IMR-90 (cell line): ENCODE measurements around the gene PPAT. TPM values are rescaled to one million over a fixed set of nuclear protein-coding genes. Genes with fewer than 3 reads are reported as not detected.

ENCODE experiments used
- ATAC-seq: fragments of 200-7000 bp; cut with Tn5 transposase; 2 replicates; pipeline ENCODE4 v1.9.1; 2020; ENCODE audit warnings: low read depth, mild to moderate bottlenecking, moderate library complexity
- BruUV-seq: library from RNA; stranded (reverse); fragments of 400-500 nt; replicated peaks from 2 replicates; lab custom pipeline; 2021; lab: Mats Ljungman, UMichigan
- CTCF ChIA-PET: fragments of 300-600 bp; formaldehyde crosslinking; extraction: SDS; loops from one replicate; lab custom pipeline; 2021; ENCODE audit warnings: antibody characterized with exemption; lab: Yijun Ruan, JAX
- POLR2A ChIA-PET: fragments of 300-600 bp; sonication (Branson Sonifier 250); formaldehyde crosslinking; loops from one replicate; lab custom pipeline; 2022; ENCODE audit warnings: antibody characterized with exemption; ENCODE audit not compliant: unreplicated experiment; lab: Charles Lee
- DNase-seq: peaks from one replicate; pipeline ENCODE4 v3.0.0; 2013
- H2AFZ ChIP-seq: replicated peaks from 2 replicates; pipeline ENCODE3; 2013; ENCODE audit warnings: low read length, mild to moderate bottlenecking; ENCODE audit not compliant: poor library complexity
- H2AK5ac ChIP-seq: 2 replicates; pipeline ENCODE4 v1.6.1; 2013; ENCODE audit warnings: low read depth, low read length, inconsistent platforms
- H2AK9ac ChIP-seq: replicated peaks from 2 replicates; pipeline ENCODE3; 2013; ENCODE audit warnings: mild to moderate bottlenecking, low read depth, low read length, moderate library complexity; ENCODE audit not compliant: poor library complexity
- H2BK120ac ChIP-seq: 2 replicates; pipeline ENCODE4 v1.6.1; 2013; ENCODE audit warnings: low read depth, low read length, inconsistent platforms
- H2BK15ac ChIP-seq: 3 replicates; pipeline ENCODE4 v1.6.1; 2013; ENCODE audit warnings: low read depth, low read length, inconsistent platforms
- H2BK20ac ChIP-seq: 2 replicates; pipeline ENCODE4 v1.6.1; 2013; ENCODE audit warnings: low read depth, mild to moderate bottlenecking, inconsistent platforms, low read length, moderate library complexity
- H2BK5ac ChIP-seq: 2 replicates; pipeline ENCODE4 v1.6.1; 2013; ENCODE audit warnings: mild to moderate bottlenecking, low read depth, low read length, inconsistent platforms; ENCODE audit not compliant: poor library complexity, severe bottlenecking
- H3K14ac ChIP-seq: replicated peaks from 2 replicates; pipeline ENCODE4 v1.6.1; 2013; ENCODE audit warnings: low read depth, low read length, inconsistent platforms
- H3K18ac ChIP-seq: 2 replicates; pipeline ENCODE4 v1.6.1; 2013; ENCODE audit warnings: low read depth, low read length, control low read depth
- H3K23ac ChIP-seq: 2 replicates; pipeline ENCODE4 v1.6.1; 2013; ENCODE audit warnings: low read depth, low read length, inconsistent platforms
- H3K27ac ChIP-seq: 2 replicates; pipeline ENCODE4 v1.5.1; 2013; ENCODE audit warnings: mild to moderate bottlenecking, control low read depth, low read length; ENCODE audit not compliant: insufficient read depth
- H3K27me3 ChIP-seq: 2 replicates; pipeline ENCODE4 v1.6.1; 2013; ENCODE audit warnings: low read length; ENCODE audit not compliant: control insufficient read depth, insufficient read depth
- H3K36me3 ChIP-seq: 2 replicates; pipeline ENCODE4 v1.6.1; 2013; ENCODE audit warnings: low read length, mixed read lengths; ENCODE audit not compliant: control insufficient read depth, insufficient read depth
- H3K4ac ChIP-seq: 2 replicates; pipeline ENCODE4 v1.6.1; 2013; ENCODE audit warnings: low read depth, low read length, inconsistent platforms
- H3K4me1 ChIP-seq: 2 replicates; pipeline ENCODE4 v1.6.1; 2013; ENCODE audit warnings: low read length, mixed read lengths; ENCODE audit not compliant: control insufficient read depth, insufficient read depth
- H3K4me2 ChIP-seq: 2 replicates; pipeline ENCODE4 v1.6.1; 2013; ENCODE audit warnings: low read depth, mild to moderate bottlenecking, control low read depth, low read length, moderate library complexity
- H3K4me3 ChIP-seq: 2 replicates; pipeline ENCODE4 v1.5.1; 2013; ENCODE audit warnings: low read depth, mild to moderate bottlenecking, control low read depth, low read length, moderate library complexity; ENCODE audit not compliant: insufficient read depth
- H3K56ac ChIP-seq: 2 replicates; pipeline ENCODE4 v1.6.1; 2013; ENCODE audit warnings: low read length, inconsistent platforms; ENCODE audit not compliant: insufficient read depth; ENCODE audit errors: extremely low read depth
- H3K79me1 ChIP-seq, 2 experiments: 2 replicates each; pipeline ENCODE4 v1.6.1; 2013; ENCODE audit warnings: low read length in 2 of 2, inconsistent platforms in 1 of 2, low read depth in 1 of 2
- H3K9ac ChIP-seq: 2 replicates; pipeline ENCODE4 v1.6.1; 2013; ENCODE audit warnings: low read depth, low read length, control low read depth
- H3K9me1 ChIP-seq: 2 replicates; pipeline ENCODE4 v1.6.1; 2013; ENCODE audit warnings: low read length, inconsistent platforms; ENCODE audit not compliant: insufficient read depth
- H3K9me3 ChIP-seq: 2 replicates; pipeline ENCODE4 v1.6.1; 2013; ENCODE audit warnings: low read length; ENCODE audit not compliant: control insufficient read depth, insufficient read depth
- H4K20me1 ChIP-seq: 2 replicates; pipeline ENCODE4 v1.6.1; 2013; ENCODE audit warnings: low read length, inconsistent platforms; ENCODE audit not compliant: insufficient read depth
- H4K5ac ChIP-seq: 2 replicates; pipeline ENCODE4 v1.6.1; 2013; ENCODE audit warnings: mild to moderate bottlenecking, low read depth, low read length, control low read depth
- H4K8ac ChIP-seq, 2 experiments: 2 replicates each; pipeline ENCODE4 v1.6.1; 2013; ENCODE audit warnings: low read depth in 2 of 2, low read length in 2 of 2, control low read depth in 1 of 2, inconsistent platforms in 1 of 2
- H4K91ac ChIP-seq: 2 replicates; pipeline ENCODE4 v1.6.1; 2013; ENCODE audit warnings: low read depth, low read length, inconsistent platforms; ENCODE audit not compliant: insufficient read depth
- BHLHE40 ChIP-seq: fragments of 150-350 bp; IDR thresholded peaks from 2 replicates; pipeline ENCODE4 v1.6.1; 2016; ENCODE audit warnings: mild to moderate bottlenecking, low read depth, low read length
- CHD1 ChIP-seq: IDR thresholded peaks from 2 replicates; pipeline ENCODE4 v1.6.1; 2012; ENCODE audit warnings: low read depth, low read length, improper control_type of control experiment
- FOS ChIP-seq: fragments of 150-350 bp; IDR thresholded peaks from 2 replicates; pipeline ENCODE4 v1.6.1; 2016; ENCODE audit warnings: low read depth, low read length
- MAFK ChIP-seq: IDR thresholded peaks from 2 replicates; pipeline ENCODE4 v1.6.1; 2012; ENCODE audit warnings: low read depth, low read length, improper control_type of control experiment
- MAZ ChIP-seq: IDR thresholded peaks from 2 replicates; pipeline ENCODE4 v1.6.1; 2012; ENCODE audit warnings: low read depth, mild to moderate bottlenecking, low read length, improper control_type of control experiment, moderate library complexity, borderline replicate concordance
- MXI1 ChIP-seq: IDR thresholded peaks from 2 replicates; pipeline ENCODE4 v1.6.1; 2012; ENCODE audit warnings: low read depth, mild to moderate bottlenecking, low read length, moderate library complexity, borderline replicate concordance
- NFE2L2 ChIP-seq: fragments of 150-350 bp; IDR thresholded peaks from 2 replicates; pipeline ENCODE4 v1.6.1; 2016; ENCODE audit warnings: low read depth, mild to moderate bottlenecking, low read length
- POLR2A ChIP-seq: IDR thresholded peaks from 2 replicates; pipeline ENCODE4 v1.6.1; 2012; ENCODE audit warnings: mild to moderate bottlenecking, low read depth, low read length
- RAD21 ChIP-seq: IDR thresholded peaks from 2 replicates; pipeline ENCODE4 v1.6.1; 2012; ENCODE audit warnings: low read length, improper control_type of control experiment
- RCOR1 ChIP-seq: IDR thresholded peaks from 2 replicates; pipeline ENCODE4 v1.6.1; 2012; ENCODE audit warnings: mild to moderate bottlenecking, low read length, improper control_type of control experiment; ENCODE audit not compliant: insufficient replicate concordance
- RFX5 ChIP-seq: IDR thresholded peaks from 2 replicates; pipeline ENCODE4 v1.8.0; 2012; ENCODE audit warnings: low read depth, mild to moderate bottlenecking, low read length, moderate library complexity
- WGBS, 2 experiments: methylation state at CpG; one replicate each; pipeline versions ENCODE4 v1.1.5 to v1.1.7; 2013; ENCODE audit warnings: missing lambda C conversion rate in 2 of 2; ENCODE audit not compliant: insufficient read length in 1 of 2; ENCODE audit errors: extremely low coverage in 2 of 2; 5-methylcytosine and 5-hydroxymethylcytosine counted together
- dilution Hi-C: fragments of 300-500 bp; cut with HindIII; formaldehyde crosslinking; loops from one replicate; pipeline ENCODE4 v1.14.3; 2018; ENCODE audit warnings: low sequenced_read_pairs; ENCODE audit not compliant: unreplicated experiment
- in situ Hi-C: fragments of 300-500 bp; cut with MboI; formaldehyde crosslinking; loops from 3 replicates; pipeline ENCODE4 v1.14.3; 2019; ENCODE audit warnings: low sequenced_read_pairs, inconsistent platforms, mixed read lengths
- intact Hi-C: fragments of 100-400 bp; cut with micrococcal nuclease; formaldehyde crosslinking; loops from 2 replicates; pipeline ENCODE4 v1.10.0; 2022
- polyA plus RNA-seq, 3 experiments: library from polyadenylated mRNA; depleted of rRNA; stranded (reverse); fragments of >200 nt; gene quantifications; 2 replicates each; pipeline ENCODE4 v1.2.3, GENCODE V29; 2012; ENCODE audit warnings: low replicate concordance in 1 of 3
- total RNA-seq: library from RNA; depleted of rRNA; stranded (reverse); fragments of >200 nt; gene quantifications from 2 replicates; pipeline ENCODE4 v1.2.3, GENCODE V29; 2012
- TF ChIP-seq, protein P1 (sequence below): fragments of 150-350 bp; IDR thresholded peaks from 2 replicates; pipeline ENCODE4 v1.6.1; 2016; ENCODE audit warnings: low read depth, mild to moderate bottlenecking, low read length, moderate library complexity, borderline replicate concordance
- TF ChIP-seq, protein P2 (sequence below): conservative IDR thresholded peaks from 2 replicates; pipeline ENCODE4 v1.5.1; 2012; ENCODE audit warnings: mild to moderate bottlenecking, low read depth, low read length, improper control_type of control experiment

PPAT gene
- total and polyA plus RNA-seq, 2 of the 4 experiments (the other 2 are of a cell fraction), result 7.0 to 21.1 TPM

DNA sequence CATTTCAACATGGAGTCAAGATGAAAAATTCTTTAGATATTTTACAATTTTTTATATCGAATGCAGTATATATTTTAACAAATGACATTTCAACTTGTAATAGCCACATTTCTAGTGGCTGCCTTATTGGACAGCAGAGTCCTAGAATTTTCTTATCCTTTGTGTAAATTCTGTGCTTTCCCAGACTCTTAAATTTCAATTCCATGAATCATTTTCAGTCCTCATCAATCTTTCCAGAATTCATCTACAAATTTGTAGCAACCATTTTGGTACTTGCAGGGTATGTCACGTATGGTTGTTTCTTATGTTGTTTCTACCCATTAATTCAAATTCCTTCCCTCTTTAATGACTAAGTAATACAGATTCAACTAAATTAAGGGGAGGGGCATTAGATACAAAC is 3.4 kb upstream of the PPAT start:
- ChIA-PET POLR2A (no interaction called here), CTCF (interaction anchor here (0.9 kb wide), 1 partner anchor 398 kb away, joined by 4 read pairs; no protein-coding TSS in a partner anchor)
- Histone ChIP-seq H3K9ac (no peak overlapping the region), H3K23ac (no peak overlapping the region), H3K4me3 (no peak overlapping the region), H4K8ac (no peak overlapping the region), H3K79me1 (peaks cover 8 to 48% of the 10 kb centered on the region in 2 experiments), H3K9me3 (no peaks in the 10 kb centered on the region), H3K14ac (no peak overlapping the region), H3K4ac (no peak overlapping the region), H4K20me1 (peaks cover 15% of the 10 kb centered on the region), H3K4me1 (no peaks in the 10 kb centered on the region), H4K91ac (no peak overlapping the region), H3K36me3 (peaks cover 4% of the 10 kb centered on the region), H3K56ac (no peak overlapping the region), H2BK15ac (no peak overlapping the region), H3K9me1 (peaks cover 4% of the 10 kb centered on the region; the same call in 1 of the 2 replicates), H4K5ac (no peak overlapping the region), H3K27me3 (no peaks in the 10 kb centered on the region), H3K27ac (no peak overlapping the region), H3K4me2 (no peak overlapping the region), H2AFZ (no peak overlapping the region), H2BK5ac (no peak overlapping the region), H3K18ac (no peak overlapping the region), H2BK20ac (no peak overlapping the region), H2AK5ac (no peak overlapping the region), H2AK9ac (no peak overlapping the region), H2BK120ac (no peak overlapping the region)
- TF ChIP-seq NFE2L2 (no peak), CHD1 (no peak), MAFK (no peak), POLR2A (no peak), RCOR1 (no peak), RFX5 (no peak), MXI1 (no peak), RAD21 (no peak), MAZ (no peak), FOS (no peak), BHLHE40 (no peak)
- TF ChIP-seq, protein P1, sequence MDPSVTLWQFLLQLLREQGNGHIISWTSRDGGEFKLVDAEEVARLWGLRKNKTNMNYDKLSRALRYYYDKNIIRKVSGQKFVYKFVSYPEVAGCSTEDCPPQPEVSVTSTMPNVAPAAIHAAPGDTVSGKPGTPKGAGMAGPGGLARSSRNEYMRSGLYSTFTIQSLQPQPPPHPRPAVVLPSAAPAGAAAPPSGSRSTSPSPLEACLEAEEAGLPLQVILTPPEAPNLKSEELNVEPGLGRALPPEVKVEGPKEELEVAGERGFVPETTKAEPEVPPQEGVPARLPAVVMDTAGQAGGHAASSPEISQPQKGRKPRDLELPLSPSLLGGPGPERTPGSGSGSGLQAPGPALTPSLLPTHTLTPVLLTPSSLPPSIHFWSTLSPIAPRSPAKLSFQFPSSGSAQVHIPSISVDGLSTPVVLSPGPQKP, result no peak
- TF ChIP-seq, protein P2, sequence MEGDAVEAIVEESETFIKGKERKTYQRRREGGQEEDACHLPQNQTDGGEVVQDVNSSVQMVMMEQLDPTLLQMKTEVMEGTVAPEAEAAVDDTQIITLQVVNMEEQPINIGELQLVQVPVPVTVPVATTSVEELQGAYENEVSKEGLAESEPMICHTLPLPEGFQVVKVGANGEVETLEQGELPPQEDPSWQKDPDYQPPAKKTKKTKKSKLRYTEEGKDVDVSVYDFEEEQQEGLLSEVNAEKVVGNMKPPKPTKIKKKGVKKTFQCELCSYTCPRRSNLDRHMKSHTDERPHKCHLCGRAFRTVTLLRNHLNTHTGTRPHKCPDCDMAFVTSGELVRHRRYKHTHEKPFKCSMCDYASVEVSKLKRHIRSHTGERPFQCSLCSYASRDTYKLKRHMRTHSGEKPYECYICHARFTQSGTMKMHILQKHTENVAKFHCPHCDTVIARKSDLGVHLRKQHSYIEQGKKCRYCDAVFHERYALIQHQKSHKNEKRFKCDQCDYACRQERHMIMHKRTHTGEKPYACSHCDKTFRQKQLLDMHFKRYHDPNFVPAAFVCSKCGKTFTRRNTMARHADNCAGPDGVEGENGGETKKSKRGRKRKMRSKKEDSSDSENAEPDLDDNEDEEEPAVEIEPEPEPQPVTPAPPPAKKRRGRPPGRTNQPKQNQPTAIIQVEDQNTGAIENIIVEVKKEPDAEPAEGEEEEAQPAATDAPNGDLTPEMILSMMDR, result no peak
- no peak for ATAC-seq
- BruUV-seq, result no TSS peak
- peak; percentile 41 for DNase-seq
- intact Hi-C loops (no loop called here), in situ Hi-C loops (no loop called here), dilution Hi-C loops (no loop called here)
- no CpG with 5 or more reads among the region's 2 CpGs for WGBS, 2 experiments
